ENCODE measurements around the gene DUOXA1.

The DUOXA1 gene

DNA sequence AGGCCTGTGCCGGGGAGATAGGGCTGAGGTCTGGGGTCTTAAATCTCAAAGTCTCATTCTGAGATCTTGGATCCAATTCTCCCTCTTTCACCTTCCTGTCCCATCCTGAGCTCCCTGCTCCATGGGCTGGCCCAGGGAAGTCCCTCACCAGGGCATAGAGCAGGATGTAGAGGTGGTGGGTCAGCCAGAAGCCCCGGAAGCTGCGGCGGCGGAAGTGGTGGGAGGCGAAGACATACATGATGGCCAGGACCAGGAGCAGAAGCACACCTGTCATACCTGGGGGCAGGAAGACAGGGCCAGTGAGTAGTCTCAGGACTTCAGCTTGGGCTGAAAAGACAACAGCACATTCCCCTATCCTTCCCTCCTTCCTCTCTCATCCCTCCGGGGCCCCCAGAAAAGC is 32.2 kb downstream of the DUOXA1 start:
- no peak for TF ChIP-seq ZNF211 (tag by site-specific recombination; IDR thresholded peaks at IDR 0.05; ENCODE audit: low read depth)
- no peak for TF ChIP-seq BCL11A (tag by site-specific recombination; IDR thresholded peaks at IDR 0.05; ENCODE audit: low read depth)
- TF ChIP-seq, protein P1, sequence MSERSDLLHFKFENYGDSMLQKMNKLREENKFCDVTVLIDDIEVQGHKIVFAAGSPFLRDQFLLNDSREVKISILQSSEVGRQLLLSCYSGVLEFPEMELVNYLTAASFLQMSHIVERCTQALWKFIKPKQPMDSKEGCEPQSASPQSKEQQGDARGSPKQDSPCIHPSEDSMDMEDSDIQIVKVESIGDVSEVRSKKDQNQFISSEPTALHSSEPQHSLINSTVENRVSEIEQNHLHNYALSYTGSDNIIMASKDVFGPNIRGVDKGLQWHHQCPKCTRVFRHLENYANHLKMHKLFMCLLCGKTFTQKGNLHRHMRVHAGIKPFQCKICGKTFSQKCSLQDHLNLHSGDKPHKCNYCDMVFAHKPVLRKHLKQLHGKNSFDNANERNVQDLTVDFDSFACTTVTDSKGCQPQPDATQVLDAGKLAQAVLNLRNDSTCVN (tag by site-specific recombination; optimal IDR thresholded peaks at IDR 0.05) = no peak
- TF ChIP-seq ZBTB21 (tag by site-specific recombination; IDR thresholded peaks at IDR 0.05) = no peak
- TF ChIP-seq ZSCAN30 (tag by site-specific recombination; IDR thresholded peaks at IDR 0.05) = no peak
- no peak for TF ChIP-seq GLI4 (tag by site-specific recombination; IDR thresholded peaks at IDR 0.05)
- no peak for TF ChIP-seq ZNF76 (tag by site-specific recombination; IDR thresholded peaks at IDR 0.05; ENCODE audit: borderline replicate concordance, low read depth)
- TF ChIP-seq ZNF16 (tag by site-specific recombination; IDR thresholded peaks at IDR 0.05; ENCODE audit: low read depth) = no peak
- TF ChIP-seq ZFP41 (tag by site-specific recombination; IDR thresholded peaks at IDR 0.05; ENCODE audit: borderline replicate concordance) = no peak
- TF ChIP-seq, protein P2, sequence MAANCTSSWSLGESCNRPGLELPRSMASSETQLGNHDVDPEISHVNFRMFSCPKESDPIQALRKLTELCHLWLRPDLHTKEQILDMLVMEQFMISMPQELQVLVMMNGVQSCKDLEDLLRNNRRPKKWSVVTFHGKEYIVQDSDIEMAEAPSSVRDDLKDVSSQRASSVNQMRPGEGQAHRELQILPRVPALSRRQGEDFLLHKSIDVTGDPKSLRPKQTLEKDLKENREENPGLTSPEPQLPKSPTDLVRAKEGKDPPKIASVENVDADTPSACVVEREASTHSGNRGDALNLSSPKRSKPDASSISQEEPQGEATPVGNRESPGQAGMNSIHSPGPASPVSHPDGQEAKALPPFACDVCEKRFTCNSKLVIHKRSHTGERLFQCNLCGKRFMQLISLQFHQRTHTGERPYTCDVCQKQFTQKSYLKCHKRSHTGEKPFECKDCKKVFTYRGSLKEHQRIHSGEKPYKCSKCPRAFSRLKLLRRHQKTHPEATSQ (tag by site-specific recombination; IDR thresholded peaks at IDR 0.05) = no peak
- no peak for TF ChIP-seq MYNN (tag by site-specific recombination; IDR thresholded peaks at IDR 0.05; ENCODE audit: borderline replicate concordance)
- no peak for TF ChIP-seq ZNF175 (tag by site-specific recombination; IDR thresholded peaks at IDR 0.05)
- no peak for TF ChIP-seq ZNF311 (tag by site-specific recombination; IDR thresholded peaks at IDR 0.05; ENCODE audit: borderline replicate concordance)
- TF ChIP-seq ZNF596 (tag by site-specific recombination; IDR thresholded peaks at IDR 0.05) = no peak

DNA sequence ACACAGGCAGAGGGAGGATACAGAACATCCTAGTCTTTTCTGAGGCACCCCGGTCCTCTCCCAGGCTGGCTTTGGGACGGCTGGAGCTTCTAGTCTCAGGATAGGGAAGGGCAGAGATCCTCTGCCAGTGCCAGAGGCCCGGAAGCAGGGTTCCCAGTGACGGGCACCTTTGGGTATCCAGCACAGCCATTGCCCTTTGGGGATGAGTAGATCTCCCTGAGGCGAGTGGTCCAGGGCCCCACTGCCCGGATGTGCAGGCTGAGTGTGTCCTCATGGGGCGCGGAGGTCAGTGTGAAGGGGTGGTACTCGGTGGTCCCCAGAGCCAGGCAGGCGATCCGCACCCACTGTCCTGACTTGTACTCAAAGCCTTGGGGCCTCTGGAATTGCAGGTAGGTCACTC is 34.0 kb downstream of the DUOXA1 start:
- POLR2A ChIA-PET = no interaction called here
- no peak overlapping the region for H3K27ac ChIP-seq (ENCODE audit: extremely low read depth, low read depth, low read length)
- H3K4me1 ChIP-seq (ENCODE audit: control insufficient read depth, insufficient read depth, low read length) = no peaks in the 10 kb centered on the region
- H3K36me3 ChIP-seq (ENCODE audit: control insufficient read depth in 2 of 2, insufficient read depth in 1 of 2, low read length in 2 of 2) = no peaks in the 10 kb centered on the region
- H3K4me3 ChIP-seq (ENCODE audit: low read depth, low read length) = no peak overlapping the region
- H3K9me3 ChIP-seq (ENCODE audit: control insufficient read depth, insufficient read depth, low read depth, low read length) = no peaks in the 10 kb centered on the region
- CTCF ChIA-PET = no interaction called here
- TF ChIP-seq ZNF544 (tag by site-specific recombination; IDR thresholded peaks at IDR 0.05) = no peak
- no peak for TF ChIP-seq PRDM1 (tag by site-specific recombination; IDR thresholded peaks at IDR 0.05)
- no peak for TF ChIP-seq ZNF10 (tag by site-specific recombination; IDR thresholded peaks at IDR 0.05)
- no peak for TF ChIP-seq ZNF530 (tag by site-specific recombination; IDR thresholded peaks at IDR 0.05; ENCODE audit: low read depth)
- TF ChIP-seq REST (tag by site-specific recombination; IDR thresholded peaks at IDR 0.05) = no peak
- no peak for TF ChIP-seq ZNF518A (tag by site-specific recombination; conservative IDR thresholded peaks at IDR 0.05; ENCODE audit: low read depth)
- TF ChIP-seq SP7 (tag by site-specific recombination; IDR thresholded peaks at IDR 0.05) = no peak
- TF ChIP-seq ZSCAN4 (tag by site-specific recombination; IDR thresholded peaks at IDR 0.05) = no peak

More for the DNA sequence above, 32.2 kb downstream of the DUOXA1 start:
- H3K4me1 ChIP-seq (ENCODE audit: control insufficient read depth, insufficient read depth, low read length) = no peaks in the 10 kb centered on the region
- no peak overlapping the region for H3K4me3 ChIP-seq (ENCODE audit: low read depth, low read length)
- H3K9me3 ChIP-seq (ENCODE audit: control insufficient read depth, insufficient read depth, low read depth, low read length) = no peaks in the 10 kb centered on the region
- ChIA-PET CTCF (interaction anchor here (1.2 kb wide), 1 partner anchor 21 kb away, joined by 9 read pairs; no protein-coding TSS in a partner anchor), POLR2A (no interaction called here)
- no peaks in the 10 kb centered on the region for H3K36me3 ChIP-seq (ENCODE audit: control insufficient read depth in 2 of 2, insufficient read depth in 1 of 2, low read length in 2 of 2)
- H3K27ac ChIP-seq (ENCODE audit: extremely low read depth, low read depth, low read length) = no peak overlapping the region

Measured in HEK293 (cell line).